ENCODE measurements around the gene PDIA2.
"Not testable (repeated sequence)": the region's sequence is repeated elsewhere in the genome, so short reads cannot be mapped to it uniquely, and the experiment has no call there.

The PDIA2 gene

DNA sequence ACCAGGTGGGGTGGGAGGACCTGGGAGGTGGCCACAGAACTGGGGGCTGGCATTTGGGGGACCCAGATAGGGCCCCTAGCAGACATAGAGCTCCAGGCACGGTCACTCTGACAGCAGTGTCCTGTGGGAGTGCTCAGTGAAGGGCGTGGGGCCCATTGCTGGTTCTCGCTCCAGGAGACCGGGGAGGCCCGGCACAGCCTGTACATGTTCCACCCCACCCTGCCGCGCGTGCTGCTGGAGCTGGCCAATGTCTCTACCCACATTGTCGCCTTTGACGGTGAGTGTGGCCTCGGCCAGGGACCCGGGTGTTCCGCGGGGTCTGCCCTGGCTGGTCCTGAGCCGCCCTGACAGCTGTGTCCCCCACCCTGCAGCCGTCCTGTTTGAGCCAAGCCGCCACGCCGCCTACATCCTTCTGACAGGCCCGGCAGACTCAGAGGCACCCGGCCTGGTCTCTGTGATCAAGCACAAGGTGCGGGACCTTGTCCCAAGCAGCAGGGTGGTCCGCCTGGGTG lies 18.5 kb upstream of the PDIA2 start:
- no peak for DNase-seq

DNA sequence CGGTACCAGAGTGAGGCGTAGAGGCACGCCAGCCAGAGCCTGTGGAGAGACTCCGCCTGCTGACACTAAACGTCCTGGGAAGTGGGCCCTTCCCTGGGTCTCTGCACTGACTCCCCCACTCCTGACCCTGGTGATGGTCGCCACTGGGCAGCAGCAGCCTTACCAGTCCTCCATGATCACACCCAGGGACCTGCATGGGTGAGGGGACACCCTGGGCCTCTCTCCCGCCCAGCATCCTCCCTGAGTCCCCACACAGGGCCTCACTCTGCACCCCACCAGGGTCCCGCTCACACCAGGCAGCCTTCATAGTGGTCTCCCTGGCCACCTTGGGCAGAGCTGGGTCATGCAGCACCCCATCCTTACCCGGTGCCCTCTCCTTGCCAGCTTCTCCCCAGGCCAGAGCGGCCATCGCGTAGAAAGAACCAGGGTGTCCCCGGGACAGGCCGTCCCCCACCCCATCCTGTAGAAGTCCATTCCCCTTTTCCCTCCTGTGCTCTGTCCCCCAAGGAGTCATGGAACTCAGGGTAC lies 17.9 kb upstream of the PDIA2 start:
- DNase-seq, result no peak

- no peak for DNase-seq
These were observed 17.3 kb upstream of the PDIA2 start for GRCh38 chr16:265711-266110.

DNA sequence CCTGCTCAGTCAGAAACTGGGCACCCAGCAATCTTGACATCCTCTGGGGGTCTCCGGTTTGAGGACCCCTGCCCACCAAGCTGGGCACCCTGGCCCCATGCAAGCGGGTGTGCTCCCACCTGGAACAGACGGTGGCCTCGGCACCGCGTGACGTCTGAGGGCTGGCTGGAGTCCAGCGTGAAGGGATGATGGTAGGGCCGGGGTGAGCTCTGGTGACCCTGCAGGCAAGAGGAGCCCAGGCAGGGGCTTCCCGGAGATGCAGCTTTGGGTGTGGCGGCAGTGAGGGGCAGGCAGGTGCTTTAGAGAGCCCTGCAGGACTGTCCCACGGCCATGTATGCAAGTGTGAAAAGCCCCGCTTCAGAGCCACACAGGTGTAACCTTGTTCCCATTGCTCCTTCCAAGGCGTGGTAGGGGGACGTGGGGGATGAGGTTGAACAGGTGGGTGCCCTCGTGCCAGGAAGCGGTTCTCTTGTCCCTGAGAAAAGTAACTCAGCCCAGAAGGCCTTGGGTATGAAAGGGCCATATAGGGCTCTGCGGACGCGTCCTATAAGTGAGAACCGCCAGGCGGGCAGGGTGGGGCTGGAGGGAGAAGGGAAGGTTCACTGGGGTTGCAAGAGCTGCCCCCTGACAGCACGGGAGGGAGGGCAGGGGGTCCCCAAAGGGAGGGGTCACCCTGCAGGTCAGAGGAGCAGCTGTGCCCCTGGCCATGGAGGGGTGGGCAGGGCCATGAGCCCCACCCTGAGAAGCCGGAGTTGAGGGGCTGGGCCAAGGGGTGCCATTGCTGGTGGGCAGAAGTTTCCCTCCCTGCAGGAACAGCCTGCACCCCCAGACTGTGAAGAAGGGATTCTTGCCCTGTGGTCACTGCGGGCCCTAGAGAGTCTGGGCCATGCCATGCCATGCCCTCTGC lies 16.5 kb upstream of the PDIA2 start:
- no peak for DNase-seq

- DNase-seq, result not testable (repeated sequence)
These were observed 15.4 kb upstream of the PDIA2 start for GRCh38 chr16:267562-267961.

- DNase-seq, result no peak
These were observed 14.6 kb upstream of the PDIA2 start for GRCh38 chr16:268141-269053.

GRCh38 chr16:269061-269796 lies 13.7 kb upstream of the PDIA2 start:
- no peak for DNase-seq

- DNase-seq, result no peak
These were observed 12.3 kb upstream of the PDIA2 start for GRCh38 chr16:270381-271255.

GRCh38 chr16:272633-273546 lies 10.1 kb upstream of the PDIA2 start:
- no peak for DNase-seq

DNA sequence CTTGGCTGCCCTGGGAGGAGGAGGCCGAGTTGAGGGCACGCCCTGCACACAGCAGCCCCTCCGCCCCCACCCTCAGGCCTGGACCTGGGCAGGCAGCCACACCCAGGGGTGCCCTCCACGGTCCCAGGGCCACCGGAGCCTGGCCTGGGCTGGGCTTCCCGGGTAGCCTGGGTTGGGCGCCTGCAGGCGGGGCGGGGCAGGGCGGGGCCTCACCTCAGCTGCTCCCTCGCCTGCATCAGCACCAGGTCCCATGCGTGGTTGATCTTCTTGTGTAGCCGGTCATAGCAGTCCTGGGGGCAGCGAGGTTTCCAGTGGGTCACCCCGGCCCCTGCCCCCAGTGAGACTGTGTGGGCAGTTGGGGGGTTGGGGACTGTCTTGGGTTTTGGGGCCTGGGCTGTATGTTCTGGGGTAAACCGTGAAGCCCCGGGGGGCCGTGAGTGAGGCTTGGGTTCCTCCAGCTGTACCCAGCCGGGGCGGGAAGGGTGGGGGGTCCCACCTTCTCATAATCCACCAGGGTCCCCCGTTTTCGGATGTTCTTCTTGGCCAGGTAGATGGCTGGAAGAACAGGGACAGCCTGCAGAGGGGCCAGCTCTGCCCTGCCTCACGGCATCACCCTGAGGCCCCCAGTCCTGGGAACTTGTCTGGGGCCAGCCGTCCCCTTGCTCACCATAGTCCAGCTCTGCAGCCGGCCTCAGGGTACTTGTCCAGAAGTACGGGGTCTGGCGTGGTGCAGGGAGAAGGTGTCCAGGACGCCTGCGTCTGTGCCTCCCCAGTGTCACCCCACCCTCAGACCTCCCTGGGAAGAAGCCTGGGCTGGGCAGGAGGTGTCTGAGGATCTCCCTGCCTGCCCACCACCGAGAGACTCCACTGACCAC lies 9.2 kb upstream of the PDIA2 start:
- DNase-seq, result no peak

- DNase-seq, result no peak
These were observed 7.8 kb upstream of the PDIA2 start for GRCh38 chr16:275041-275641.

DNA sequence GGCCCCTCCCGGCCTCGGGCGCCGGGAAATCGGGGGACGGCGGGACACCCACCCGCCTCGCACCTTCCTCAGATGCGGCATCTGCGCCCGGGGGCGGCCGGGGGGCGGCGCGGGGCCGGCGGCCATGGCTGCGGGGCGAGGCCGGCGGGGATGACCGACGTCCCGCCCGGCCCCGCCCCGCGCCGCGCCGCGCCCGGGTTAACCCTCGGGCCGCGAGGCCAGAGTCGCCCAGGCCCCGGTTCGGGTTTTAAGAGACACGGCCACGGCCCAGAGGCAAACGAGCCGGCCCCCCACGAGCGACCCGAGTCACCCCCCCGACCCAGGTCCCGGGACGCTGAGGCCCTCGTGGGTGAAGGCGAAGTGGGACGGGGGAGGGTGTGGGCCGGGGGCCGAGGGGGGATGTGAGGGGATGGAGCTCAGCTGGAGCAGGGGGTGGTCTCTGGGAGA lies 7.2 kb upstream of the PDIA2 start, which contains the start of gene RGS11:
TSS of gene RGS11 (minus strand) at position 159 of the 447 bp plus-strand sequence. CDS start at position 126, 33 bp downstream.
- DNase-seq, result no peak

DNA sequence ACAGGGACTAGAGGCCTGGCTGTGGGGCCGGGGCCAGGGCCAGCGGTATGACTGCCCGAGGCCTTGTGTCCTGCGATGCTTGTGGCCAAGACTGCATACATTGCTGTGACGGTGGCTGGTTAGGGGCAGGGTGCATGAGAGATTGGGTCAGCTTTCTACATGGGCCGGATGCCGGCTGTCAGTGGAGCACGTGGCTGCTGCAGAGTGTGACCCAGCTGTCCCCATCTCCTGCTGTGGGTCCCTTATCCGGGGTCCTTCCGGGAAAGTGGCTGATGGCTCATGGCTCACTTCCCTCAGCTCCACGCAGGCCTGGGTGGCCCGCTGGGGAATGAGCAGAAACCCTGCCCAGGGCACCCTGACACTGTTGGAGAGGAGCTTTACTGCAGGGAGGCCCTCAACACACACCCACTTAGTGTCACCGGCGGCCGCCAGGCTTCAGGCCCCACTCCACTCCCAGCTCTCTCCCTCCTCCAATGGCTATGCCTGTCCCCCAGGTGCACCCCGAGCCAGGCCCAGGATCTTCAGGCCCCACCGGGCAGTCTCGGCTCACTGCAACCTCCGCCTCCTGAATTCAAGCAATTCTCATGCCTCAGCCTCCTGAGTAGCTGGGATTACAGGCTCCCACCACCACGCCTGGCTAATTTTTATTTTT lies 6.4 kb upstream of the PDIA2 start:
- no peak for DNase-seq

GRCh38 chr16:278863-279366 lies 4.0 kb upstream of the PDIA2 start:
- DNase-seq, result peak; percentile 5

DNA sequence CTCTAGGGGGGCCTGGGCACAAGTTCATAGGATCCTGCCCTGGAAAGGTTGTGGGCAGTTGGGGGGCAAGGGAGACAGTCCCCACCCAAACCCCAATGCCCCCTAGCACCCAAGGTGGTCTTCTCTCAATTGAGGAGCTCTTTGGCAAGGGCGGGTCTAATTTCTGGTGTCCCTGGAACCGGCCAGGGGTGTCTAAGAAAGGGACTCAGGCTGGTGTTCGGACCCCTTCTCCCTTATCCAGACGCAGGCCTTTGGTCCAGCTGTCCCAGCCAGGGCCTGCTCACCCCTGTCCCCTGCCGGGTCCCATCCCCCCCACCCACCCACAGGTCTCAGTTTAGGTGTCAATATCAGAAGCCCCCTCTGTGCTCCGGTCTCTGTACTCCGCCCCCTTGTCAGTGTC lies 3.4 kb upstream of the PDIA2 start:
- no peak for DNase-seq

GRCh38 chr16:280005-280460 lies 2.9 kb upstream of the PDIA2 start:
- DNase-seq, result no peak

DNA sequence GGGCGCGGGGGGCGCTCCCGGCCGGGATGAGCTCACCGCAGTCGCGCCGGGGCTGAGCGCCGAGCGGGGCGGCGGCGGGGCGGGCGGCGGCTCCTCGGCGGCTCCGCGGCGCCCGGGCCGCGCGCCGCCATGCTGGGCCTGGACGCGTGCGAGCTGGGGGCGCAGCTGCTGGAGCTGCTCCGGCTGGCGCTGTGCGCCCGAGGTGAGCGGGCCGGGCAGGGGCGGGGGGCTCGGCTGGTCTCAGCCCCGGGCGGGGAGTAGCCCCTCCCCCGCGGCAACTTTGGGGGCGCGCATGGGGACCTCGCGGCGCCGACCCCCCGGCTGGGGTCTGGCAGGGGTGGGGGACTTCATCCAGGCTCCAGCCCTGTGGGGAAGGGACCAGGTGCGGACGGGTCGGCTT lies 2.4 kb upstream of the PDIA2 start, which contains the start of gene ARHGDIG:
TSS of gene ARHGDIG (plus strand) at position 40 of the 400 bp plus-strand sequence. CDS start at position 130, 90 bp downstream.
- no peak for DNase-seq

Measured in suppressor macrophage treated with lipopolysaccharide for 4 hours (primary cell).